Activated CD8-positive, alpha-beta memory T cell treated with anti-CD3 and anti-CD28 coated beads for 4 hours (primary cell): ENCODE data around the gene LMNTD2.

Experiments
- DNase-seq, 2 donors: peaks; one replicate each; pipeline ENCODE4 v3.0.0-alpha.2; 2020; ENCODE audit warnings: low read depth in 2 of 2

Gene LMNTD2

DNA sequence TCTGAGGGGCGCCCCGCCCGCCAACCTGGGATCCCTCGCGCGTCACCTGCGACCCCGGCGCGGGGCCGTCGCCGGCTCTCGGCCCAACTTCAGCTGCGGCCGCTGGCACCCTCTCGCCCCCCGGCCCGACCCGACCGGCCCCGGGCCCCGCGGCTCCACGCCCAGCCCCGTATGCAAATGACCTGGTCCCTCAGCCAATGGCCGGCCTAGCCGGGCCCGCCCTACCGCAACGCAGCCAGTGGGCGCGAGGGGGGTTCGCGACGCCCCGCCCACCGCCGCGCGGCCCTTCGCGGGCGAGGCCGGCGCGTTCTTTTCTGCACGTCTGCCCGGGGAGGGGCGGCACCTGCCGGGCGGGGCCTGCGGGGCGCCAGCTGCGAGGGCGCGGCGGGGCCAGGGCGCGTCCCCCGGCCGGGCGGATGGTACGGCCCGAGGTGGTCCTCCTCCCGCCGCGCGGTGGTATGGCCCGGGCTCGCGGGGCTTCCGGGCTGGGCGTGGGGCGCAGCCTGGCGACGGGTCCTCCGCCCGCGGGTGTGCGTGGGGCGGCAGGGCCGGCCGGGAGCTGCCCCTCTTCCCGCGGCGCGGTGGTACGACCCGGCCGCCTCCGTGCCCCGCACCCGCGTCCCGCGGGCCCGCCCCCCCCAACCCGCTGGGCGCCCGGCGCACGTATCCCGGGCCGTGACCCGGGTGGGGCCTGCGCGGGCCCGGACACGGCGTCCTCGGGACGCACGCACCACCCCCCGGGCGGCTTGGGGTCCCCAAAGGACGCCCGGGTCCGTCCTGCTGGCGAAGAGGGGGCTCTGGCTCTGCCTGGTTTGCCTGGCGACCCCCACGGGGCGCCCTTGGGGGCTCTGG, 8.0 kb upstream of the LMNTD2 start:
- DNase-seq, result peak; percentile 77 to 78

DNA sequence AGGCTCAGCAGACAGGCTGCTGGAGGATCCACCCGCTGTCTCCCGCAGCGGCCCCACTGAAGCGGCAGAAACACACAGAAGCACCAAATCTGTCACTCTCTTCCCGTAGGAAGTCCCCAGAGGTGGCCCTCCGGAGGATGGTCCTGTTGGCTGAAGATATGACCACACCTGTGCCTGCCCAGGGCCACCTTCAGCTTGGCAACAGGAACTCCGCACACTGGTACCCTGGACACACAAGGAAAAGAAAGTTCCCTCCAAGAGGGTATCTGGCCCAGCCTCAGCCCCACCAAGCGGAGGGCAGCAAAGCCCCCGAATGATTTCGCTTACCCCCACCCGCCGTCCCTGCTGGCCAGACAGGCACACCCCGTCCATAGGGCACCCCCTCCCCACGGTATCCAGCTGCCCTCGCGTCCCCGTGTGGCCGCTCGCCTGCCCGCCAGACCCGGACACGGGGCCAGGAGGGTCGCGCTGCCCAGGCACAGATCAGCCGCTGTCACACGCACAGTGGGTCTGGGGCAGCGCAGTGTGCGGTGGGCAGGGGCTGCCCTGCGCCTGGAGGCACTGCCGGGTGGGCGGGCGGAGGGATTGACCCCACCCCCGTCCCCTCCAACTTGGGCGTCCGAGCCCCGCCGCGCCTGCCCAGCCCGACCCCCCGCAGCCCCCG, 7.2 kb upstream of the LMNTD2 start:
- no peak for DNase-seq

DNA sequence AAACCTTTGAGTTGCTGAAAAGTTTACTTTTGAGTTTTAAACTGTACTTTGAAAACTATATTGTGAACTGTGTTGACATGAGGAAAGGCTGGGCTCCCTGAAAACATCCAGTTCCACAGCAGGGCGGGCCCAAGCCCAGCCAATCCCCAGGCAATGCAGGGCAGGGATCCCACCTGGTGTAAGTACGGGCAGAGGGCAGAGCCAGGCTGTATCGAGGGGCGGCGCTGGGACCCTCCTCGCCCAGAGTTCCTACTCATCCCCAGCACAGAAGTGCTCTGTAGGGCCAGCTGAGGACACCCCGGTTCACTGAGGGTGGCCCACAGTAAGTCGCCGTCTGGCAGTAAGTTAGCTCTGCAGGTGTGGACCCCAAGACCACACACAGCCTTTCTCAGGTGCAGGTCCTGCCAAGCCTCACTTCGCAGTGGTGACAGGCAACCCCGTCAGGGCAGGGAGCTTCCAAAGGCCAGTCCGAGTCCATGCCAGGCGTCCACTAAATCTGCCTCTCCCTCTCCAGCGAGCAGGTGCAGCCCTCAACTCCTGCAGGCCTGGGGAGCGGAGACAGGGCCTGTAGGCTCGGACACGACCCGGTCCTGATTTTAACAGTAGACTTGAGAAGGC, 6.6 kb upstream of the LMNTD2 start:
- no peak for DNase-seq

DNA sequence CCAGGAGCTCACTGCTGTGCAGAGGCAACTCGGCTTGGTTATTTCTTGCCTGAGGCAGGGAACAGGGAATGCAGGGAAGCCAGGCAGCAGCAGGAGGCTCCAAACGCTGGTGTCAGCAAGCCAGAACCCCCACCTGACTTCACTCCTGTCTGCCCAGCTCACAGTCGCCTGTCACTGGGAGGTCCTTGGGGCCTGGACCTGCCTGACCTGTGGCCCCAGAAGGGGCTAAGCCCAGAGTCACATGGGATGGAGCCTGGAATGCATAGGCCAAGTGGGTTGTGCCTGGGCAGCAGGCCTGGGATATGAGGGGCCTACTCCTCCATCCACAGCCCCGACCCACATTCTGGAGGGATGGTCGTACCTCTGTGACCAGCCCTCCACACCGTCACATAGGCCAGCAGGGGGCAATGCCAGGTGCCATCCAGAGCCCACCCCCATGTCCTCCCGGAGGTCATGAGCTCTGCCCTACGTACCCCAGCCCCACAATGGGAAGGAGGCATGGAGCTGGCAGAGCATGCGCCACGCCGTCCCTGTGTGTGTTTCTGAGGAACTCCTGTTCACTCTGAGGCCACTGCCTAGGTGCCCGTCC, 5.5 kb upstream of the LMNTD2 start:
- no peak for DNase-seq

DNA sequence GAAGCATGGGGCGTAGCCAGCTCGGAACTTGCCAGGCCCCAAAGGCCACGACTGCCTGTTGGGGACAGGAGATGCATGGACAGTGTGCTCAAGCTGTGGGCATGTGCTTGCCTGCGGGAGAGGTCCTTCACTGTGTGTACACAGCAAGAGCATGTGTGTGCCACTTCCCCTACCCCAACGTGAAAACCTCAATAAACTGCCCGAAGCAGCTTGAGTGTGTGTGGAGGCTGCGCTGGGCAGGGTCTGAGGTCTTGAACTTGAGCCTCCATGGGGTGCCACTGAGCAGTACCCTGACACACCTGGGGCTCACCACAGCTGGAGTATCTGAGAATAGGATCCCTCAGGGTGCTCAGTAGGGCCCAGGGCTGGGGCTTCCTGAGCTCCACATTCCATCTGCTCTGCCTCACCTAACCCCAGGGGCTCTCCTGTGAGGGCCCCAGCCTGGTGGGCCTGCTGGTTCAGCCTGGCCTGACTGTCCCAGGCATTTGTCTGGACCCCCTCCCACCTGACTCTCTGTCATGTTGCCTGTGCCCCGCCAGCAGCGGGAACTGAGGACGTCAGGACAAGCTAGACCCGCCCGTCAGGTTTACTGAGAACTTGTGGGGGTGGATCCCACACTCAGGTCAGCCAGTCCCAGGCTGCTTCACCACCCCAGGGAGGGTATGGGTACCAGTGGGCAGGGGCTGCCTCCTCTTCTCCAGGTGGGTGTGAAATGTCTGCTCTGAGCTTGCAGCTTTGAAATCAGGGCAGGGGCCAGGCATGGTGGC, 3.5 kb upstream of the LMNTD2 start:
- DNase-seq, result no peak

DNA sequence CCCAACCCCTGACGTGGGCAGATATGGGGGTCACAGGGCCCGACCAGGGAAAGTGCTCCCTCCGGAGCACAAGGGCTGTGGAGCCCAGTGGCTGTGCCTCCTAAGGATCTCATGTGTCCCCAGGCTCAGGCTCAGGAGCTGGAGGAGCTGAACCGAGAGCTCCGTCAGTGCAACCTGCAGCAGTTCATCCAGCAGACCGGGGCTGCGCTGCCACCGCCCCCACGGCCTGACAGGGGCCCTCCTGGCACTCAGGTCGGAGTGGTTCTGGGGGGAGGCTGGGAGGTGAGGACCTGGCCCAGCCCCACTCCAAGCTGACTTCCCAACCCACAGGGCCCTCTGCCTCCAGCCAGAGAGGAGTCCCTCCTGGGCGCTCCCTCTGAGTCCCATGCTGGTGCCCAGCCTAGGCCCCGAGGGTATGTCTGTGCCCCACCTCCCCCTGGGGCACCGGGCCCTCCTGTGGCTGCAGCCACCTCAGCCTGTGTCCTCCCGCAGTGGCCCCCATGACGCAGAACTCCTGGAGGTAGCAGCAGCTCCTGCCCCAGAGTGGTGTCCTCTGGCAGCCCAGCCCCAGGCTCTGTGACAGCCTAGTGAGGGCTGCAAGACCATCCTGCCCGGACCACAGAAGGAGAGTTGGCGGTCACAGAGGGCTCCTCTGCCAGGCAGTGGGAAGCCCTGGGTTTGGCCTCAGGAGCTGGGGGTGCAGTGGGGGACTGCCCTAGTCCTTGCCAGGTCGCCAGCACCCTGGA, 2.7 kb upstream of the LMNTD2 start:
- DNase-seq, result no peak

DNA sequence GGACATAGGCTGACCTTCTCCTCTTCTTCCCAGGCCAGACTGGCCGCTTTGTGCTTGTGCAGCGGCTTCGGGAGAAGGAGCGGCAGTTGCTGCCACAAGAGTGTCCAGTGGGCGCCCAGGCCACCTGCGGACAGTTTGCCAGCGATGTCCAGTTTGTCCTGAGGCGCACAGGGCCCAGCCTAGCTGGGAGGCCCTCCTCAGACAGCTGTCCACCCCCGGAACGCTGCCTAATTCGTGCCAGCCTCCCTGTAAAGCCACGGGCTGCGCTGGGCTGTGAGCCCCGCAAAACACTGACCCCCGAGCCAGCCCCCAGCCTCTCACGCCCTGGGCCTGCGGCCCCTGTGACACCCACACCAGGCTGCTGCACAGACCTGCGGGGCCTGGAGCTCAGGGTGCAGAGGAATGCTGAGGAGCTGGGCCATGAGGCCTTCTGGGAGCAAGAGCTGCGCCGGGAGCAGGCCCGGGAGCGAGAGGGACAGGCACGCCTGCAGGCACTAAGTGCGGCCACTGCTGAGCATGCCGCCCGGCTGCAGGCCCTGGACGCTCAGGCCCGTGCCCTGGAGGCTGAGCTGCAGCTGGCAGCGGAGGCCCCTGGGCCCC, 1.6 kb upstream of the LMNTD2 start:
- no peak for DNase-seq

DNA sequence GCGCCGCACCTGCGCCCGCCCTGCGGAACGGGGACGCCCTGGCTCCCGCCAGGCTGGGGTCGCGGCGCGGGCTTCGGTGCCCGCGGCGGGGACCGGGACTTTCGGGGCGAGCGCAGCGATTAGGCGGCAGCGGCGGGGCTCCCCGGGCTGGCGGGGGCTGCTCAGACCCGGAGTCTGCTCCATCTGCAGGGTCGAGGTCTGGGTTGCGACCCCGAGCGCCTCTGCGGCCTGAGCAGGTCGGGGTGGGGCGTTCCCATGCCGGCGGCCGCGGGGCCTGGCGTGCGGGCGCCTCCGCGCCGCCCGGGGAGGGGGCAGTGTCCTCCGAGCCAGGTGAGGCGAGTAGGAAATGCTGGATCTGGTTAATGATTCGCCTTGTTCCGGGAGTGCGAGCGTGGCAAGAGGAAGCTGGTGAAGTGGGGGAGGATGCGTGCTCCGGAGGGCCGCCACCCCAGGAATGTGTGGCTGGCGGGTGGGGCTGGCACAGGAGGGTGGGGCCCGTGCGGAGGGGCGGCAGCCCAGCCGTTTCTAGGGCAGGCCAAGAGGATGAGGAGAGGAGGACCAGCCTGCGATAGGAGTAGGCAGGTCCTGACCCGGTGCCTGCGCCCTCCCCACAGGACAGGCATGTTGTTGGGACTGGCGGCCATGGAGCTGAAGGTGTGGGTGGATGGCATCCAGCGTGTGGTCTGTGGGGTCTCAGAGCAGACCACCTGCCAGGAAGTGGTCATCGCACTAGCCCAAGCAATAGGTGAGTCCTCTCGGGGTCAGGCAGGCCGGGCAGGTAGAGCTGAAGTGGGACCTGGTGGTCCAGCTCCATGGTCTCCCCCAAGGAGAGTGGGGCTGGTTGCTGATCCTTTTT, 838 bp upstream of the LMNTD2 start:
- no peak for DNase-seq

DNA sequence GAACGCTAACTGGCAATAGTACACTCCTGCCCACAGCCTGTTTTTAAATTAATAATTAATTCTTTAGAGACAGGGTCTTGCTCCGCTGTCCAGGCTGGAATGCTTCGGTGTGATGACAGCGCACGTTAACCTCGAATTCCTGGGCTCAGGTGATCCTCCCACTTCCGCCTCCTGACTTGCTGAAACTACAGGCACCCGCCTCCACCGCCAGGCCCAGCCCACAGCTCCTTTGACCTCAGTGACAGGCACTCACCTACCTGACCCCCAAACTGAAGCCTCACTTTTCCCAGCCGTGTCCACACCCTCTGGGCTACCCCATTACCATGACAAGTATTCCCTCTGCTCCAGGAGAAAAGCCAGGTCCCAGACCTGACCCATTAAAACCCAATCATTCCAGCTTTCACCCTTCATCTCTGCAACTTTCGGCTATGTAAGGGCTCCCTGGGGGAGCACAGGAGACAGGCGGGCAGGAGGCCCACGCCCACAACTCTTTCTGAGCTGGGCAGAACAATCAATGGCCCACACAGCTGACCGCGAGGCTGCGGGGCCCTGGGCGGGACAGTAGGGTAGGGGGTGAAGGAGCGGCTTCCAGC, 730 bp downstream of the LMNTD2 start:
- no peak for DNase-seq

DNA sequence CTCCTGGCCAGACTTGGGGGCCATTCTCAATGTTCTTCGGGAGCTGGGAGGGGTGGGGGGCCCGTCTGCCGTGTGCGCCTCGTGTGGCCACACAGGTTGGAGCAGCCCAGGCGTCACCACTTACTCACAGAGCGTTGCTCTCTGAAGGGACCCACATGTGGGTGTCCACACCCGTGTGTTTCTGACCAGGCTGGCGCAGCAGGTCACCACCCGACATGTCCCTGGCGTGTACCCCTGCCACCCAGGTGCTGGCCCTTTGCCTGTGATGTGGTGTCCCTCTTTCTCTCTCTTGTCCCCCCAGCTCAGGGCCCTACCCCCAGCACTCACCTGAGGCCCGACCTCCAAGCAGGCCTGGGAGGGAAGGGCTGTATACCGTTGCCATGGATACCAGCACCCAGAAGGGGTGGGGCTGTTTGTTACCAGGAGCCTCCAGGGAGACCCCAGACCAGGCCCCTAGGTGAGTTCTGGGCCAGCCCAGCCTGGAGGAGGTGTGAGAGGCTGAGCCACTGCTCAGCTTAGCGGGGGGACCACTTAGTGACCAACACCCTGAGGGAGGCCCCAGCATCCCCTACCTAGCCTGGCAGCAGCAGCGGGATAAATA, 1.4 kb downstream of the LMNTD2 start:
- no peak for DNase-seq

DNA sequence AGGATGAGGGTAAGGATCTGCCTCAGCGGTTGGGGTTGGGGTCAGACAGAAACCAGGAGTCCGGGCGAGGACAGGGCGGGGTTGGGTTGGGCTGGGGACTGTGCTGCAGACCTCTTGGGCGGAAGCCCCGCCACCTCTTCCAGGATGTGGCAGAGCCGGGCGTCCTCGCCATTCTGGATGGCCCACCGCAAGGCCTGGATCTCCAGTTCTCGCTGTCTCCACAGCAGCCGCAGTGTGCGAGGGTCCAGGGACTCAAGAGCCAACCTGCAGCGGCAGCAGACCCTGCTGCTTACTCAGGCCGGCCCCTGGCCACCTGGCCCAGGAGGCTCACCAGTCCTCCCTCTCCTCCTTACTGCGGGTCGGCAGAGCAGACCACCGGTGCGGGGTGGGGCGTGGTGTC, 2.0 kb downstream of the LMNTD2 start:
- no peak for DNase-seq

DNA sequence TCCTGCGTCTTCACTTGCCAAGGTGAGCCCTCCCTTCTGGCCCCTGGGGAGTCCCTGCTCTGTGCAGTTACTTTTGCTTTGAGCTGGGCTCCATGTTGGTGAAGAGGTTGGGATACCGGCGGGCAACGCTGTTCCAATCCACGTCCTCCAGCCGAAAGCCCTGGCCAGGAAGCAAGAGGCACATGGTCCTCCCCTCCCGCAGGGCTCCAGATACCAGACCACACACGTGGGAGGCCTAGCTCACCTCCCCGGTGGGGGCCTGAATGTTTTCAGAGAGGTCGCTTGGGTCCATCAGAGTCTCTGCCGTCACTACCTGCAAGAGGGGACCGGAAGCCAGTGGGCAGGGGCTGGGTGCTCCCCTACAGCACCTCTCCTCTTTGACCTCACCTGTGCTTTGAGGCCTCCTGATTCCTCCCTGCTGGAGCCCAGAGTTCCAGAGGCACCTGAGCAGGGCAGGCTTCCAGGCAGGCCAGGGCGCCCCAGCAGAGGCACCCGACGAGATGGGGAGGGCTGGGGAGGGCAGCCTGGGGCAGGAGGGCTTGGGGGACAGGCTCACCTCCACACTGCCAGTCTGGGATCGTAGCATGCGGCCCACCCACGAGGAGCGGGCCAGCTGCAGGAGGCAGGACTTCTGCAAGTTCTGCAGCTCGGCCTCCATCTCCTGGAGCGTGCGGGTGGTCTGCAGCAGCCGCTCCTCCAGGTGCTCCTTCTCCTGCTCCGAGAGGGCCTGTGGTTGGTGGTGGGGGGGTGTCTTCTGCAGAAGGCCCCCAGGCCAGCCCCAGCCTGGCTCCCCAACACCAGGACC, 3.0 kb downstream of the LMNTD2 start:
- no peak for DNase-seq

DNA sequence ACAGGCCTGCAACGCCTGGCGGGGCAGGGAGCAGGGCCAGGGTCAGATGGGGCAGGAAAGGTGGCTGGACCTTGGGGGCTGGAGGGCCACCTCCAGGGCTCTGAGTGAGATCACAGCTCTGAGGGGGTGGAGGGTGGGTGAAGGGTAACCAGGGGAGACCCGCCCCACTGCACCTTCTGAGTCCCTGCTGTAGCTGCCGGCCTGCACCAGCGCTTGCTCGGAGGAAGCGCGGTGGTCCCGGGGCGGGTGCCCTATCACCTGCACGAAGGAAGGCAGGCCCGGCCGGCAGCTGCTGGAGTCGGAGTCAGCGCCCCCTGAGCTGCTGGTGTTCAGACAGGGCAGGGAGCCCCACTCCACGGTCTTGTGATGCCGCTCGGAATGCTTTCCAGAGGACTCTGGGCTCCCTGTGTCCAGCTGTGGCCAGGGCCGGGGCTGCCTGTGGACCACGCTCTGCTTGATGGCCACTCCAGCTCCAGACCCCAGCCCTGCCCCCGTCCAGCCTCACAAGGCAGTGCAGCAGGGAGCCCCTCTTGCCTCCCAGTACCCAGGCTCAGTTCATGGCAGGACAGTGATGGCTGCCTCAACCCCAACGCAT, 3.8 kb downstream of the LMNTD2 start:
- DNase-seq, result no peak

DNA sequence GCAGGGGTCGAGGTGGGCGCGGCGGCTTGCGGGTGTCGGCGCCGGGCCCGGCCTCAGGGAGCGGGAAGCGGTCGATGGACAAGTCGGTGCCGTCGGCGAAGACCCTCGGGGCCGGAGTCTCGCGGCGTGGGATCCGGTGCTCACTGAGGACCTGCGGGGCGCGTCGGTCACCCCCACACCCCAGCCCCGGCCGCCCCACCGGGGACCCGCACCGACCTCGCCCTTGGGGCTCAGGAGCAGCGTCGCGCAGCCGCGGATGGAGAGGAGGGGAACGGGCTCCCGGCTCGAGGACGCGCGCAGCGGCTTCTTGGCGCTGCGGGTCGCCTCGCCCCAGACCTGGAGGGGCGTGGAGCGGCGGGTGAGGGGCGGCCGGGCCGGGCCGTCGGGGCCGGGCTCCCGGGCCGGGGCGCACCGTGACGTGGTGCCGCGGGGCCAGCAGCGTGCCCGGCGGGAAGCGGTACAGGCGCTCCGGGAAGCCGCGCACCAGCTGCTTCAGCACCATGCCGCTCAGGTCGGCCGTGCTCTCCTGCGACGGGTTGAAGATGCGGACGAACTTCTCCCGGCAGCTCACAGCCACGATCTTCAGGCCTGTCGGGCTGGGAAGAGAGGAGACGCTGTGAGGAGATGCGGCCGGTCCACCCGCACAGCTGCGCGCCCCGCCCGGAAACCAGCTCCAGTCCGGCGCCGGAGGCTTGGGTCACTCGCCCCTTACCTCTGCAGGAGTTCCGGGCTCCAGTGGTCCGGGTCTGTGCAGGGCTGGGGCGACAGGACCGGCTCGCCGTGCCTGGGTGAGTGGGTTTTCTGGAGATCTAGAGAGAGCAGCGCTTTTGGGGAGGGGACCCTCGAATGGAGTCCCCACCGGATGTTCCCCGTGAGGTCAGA, 4.5 kb downstream of the LMNTD2 start:
- no peak for DNase-seq

DNA sequence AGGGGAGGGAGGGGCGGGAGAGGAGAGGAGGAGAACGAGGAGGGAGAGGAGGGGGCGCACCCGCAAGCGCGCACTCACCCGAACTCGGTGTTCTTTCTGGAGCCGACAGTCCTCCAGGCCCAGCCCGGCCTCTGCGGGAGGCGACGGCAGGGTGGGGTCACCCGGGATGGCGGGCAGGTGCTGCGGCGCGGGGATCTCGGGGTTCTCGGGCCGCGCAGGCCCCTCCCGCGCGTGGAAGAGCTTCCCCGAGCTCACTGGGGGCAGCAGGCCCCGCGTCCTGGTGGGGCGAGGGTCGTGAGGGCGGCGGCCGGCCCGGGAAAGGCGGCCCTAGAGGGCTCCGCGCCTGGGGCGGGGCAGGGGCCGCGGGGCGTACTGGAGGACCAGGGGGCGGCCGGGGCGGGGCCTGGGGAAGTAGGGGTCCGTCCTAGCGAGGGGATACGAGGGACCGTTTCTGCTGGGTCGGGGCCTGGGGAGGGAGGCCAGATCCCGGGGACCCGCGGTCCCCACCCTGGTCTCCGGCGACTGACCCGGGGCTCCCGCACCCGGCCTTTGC, 5.2 kb downstream of the LMNTD2 start:
- no peak for DNase-seq
